HUES6 (cell line): Measurements from ENCODE around the gene CD248.

ENCODE experiments used
- H3K27ac ChIP-seq: 2 replicates; pipeline ENCODE4 v1.7.0; 2013; ENCODE audit warnings: low read depth, mild to moderate bottlenecking, low read length, inconsistent platforms
- H3K27me3 ChIP-seq: 2 replicates; pipeline ENCODE4 v1.6.1; 2013; ENCODE audit warnings: low read length; ENCODE audit not compliant: control insufficient read depth, insufficient read depth
- H3K36me3 ChIP-seq: 2 replicates; pipeline ENCODE4 v1.6.1; 2013; ENCODE audit warnings: low read length; ENCODE audit not compliant: control insufficient read depth, insufficient read depth
- H3K4me1 ChIP-seq: 2 replicates; pipeline ENCODE4 v1.6.1; 2013; ENCODE audit warnings: low read length; ENCODE audit not compliant: control insufficient read depth, insufficient read depth
- H3K4me3 ChIP-seq: 2 replicates; pipeline ENCODE4 v1.5.1; 2013; ENCODE audit warnings: low read depth, low read length
- H3K9ac ChIP-seq: one replicate; pipeline ENCODE4 v1.6.1; 2013; ENCODE audit warnings: mild to moderate bottlenecking, low read length
- H3K9me3 ChIP-seq: 2 replicates; pipeline ENCODE4 v1.6.1; 2013; ENCODE audit warnings: low read depth, low read length; ENCODE audit not compliant: control insufficient read depth, insufficient read depth

Gene CD248

GRCh38 chr11:66332371-66333219 lies 15.8 kb upstream of the CD248 start:
- Histone ChIP-seq H3K9ac (no peak overlapping the region), H3K9me3 (no peaks in the 10 kb centered on the region), H3K27ac (no peak overlapping the region), H3K36me3 (peaks cover 9% of the 10 kb centered on the region), H3K4me1 (peaks cover 31% of the 10 kb centered on the region), H3K4me3 (no peak overlapping the region), H3K27me3 (no peaks in the 10 kb centered on the region)

GRCh38 chr11:66331542-66332370 lies 14.9 kb upstream of the CD248 start:
- H3K27me3 ChIP-seq, result no peaks in the 10 kb centered on the region
- no peak overlapping the region for H3K27ac ChIP-seq
- H3K4me3 ChIP-seq, result no peak overlapping the region
- H3K36me3 ChIP-seq, result peaks cover under 1% of the 10 kb centered on the region; the same call in 1 of the 2 replicates
- H3K9me3 ChIP-seq, result no peaks in the 10 kb centered on the region
- H3K4me1 ChIP-seq, result peaks cover 35% of the 10 kb centered on the region
- no peak overlapping the region for H3K9ac ChIP-seq

- Histone ChIP-seq H3K36me3 (no peaks in the 10 kb centered on the region; the same call in 1 of the 2 replicates), H3K27ac (no peak overlapping the region), H3K4me1 (peaks cover 34% of the 10 kb centered on the region), H3K9ac (no peak overlapping the region), H3K4me3 (no peak overlapping the region), H3K9me3 (no peaks in the 10 kb centered on the region), H3K27me3 (no peaks in the 10 kb centered on the region)
Observed at GRCh38 chr11:66330931-66331330, 14.1 kb upstream of the CD248 start.

- peaks cover 42% of the 10 kb centered on the region for H3K4me1 ChIP-seq
- H3K27ac ChIP-seq, result no peak overlapping the region
Observed at GRCh38 chr11:66329165-66329673, 12.4 kb upstream of the CD248 start.

GRCh38 chr11:66328302-66329144 lies 11.7 kb upstream of the CD248 start:
- peak overlapping the region; percentile 10; the same call in 1 of the 2 replicates for H3K27ac ChIP-seq
- peaks cover 43% of the 10 kb centered on the region for H3K4me1 ChIP-seq
- H3K9ac ChIP-seq, result peak overlapping the region; percentile 72
- no peaks in the 10 kb centered on the region for H3K27me3 ChIP-seq
- H3K9me3 ChIP-seq, result no peaks in the 10 kb centered on the region
- peak overlapping the region; percentile 35 for H3K4me3 ChIP-seq
- no peaks in the 10 kb centered on the region; the same call in 1 of the 2 replicates for H3K36me3 ChIP-seq

More at GRCh38 chr11:66329165-66329673, 12.4 kb upstream of the CD248 start:
- H3K4me3 ChIP-seq, result no peak overlapping the region
- H3K9ac ChIP-seq, result no peak overlapping the region
- no peaks in the 10 kb centered on the region; the same call in 1 of the 2 replicates for H3K36me3 ChIP-seq
- H3K9me3 ChIP-seq, result no peaks in the 10 kb centered on the region
- no peaks in the 10 kb centered on the region for H3K27me3 ChIP-seq

- no peaks in the 10 kb centered on the region; the same call in 1 of the 2 replicates for H3K36me3 ChIP-seq
- H3K27me3 ChIP-seq, result no peaks in the 10 kb centered on the region
- H3K4me1 ChIP-seq, result peaks cover 43% of the 10 kb centered on the region
- H3K9me3 ChIP-seq, result no peaks in the 10 kb centered on the region
- no peak overlapping the region for H3K9ac ChIP-seq
- H3K27ac ChIP-seq, result no peak overlapping the region
- no peak overlapping the region for H3K4me3 ChIP-seq
Observed at GRCh38 chr11:66328031-66328301, 11.1 kb upstream of the CD248 start.

GRCh38 chr11:66327171-66328030 lies 10.6 kb upstream of the CD248 start:
- Histone ChIP-seq H3K27me3 (no peaks in the 10 kb centered on the region), H3K9ac (peak overlapping the region; percentile 3), H3K4me3 (no peak overlapping the region), H3K27ac (no peak overlapping the region), H3K4me1 (peaks cover 43% of the 10 kb centered on the region), H3K36me3 (no peaks in the 10 kb centered on the region; the same call in 1 of the 2 replicates), H3K9me3 (no peaks in the 10 kb centered on the region)

- peaks cover 43% of the 10 kb centered on the region for H3K4me1 ChIP-seq
- H3K9me3 ChIP-seq, result no peaks in the 10 kb centered on the region
- H3K4me3 ChIP-seq, result no peak overlapping the region
- H3K27me3 ChIP-seq, result no peaks in the 10 kb centered on the region
- no peak overlapping the region for H3K9ac ChIP-seq
- no peaks in the 10 kb centered on the region for H3K36me3 ChIP-seq
- H3K27ac ChIP-seq, result no peak overlapping the region
Observed at GRCh38 chr11:66326261-66327111, 9.6 kb upstream of the CD248 start.

GRCh38 chr11:66325263-66325671 lies 8.4 kb upstream of the CD248 start:
- Histone ChIP-seq H3K36me3 (no peaks in the 10 kb centered on the region), H3K4me1 (peaks cover 43% of the 10 kb centered on the region), H3K4me3 (no peak overlapping the region), H3K27me3 (no peaks in the 10 kb centered on the region), H3K9ac (no peak overlapping the region), H3K27ac (no peak overlapping the region), H3K9me3 (no peaks in the 10 kb centered on the region)
